ENCODE results near the gene CFAP57. TPM values are rescaled to one million over a fixed set of nuclear protein-coding genes. Genes with fewer than 3 reads are reported as not detected.

Gene CFAP57
- total and polyA plus RNA-seq, 2 of the 4 experiments (the other 2 are of a cell fraction) = 0.29 to 0.36 TPM

GRCh38 chr1:43232074-43232473, 59.9 kb downstream of the CFAP57 start (continued):
- TF ChIP-seq CEBPB (IDR thresholded peaks at IDR 0.05; ENCODE audit: low read depth, low read length) = no peak
- no peak for TF ChIP-seq POLR2A (IDR thresholded peaks at IDR 0.05; ENCODE audit: low read depth, low read length)
- TF ChIP-seq CHD1 (IDR thresholded peaks at IDR 0.05; ENCODE audit: low read depth, low read length) = no peak
- TF ChIP-seq RAD21 (IDR thresholded peaks at IDR 0.05; ENCODE audit: low read length) = no peak
- no peak for TF ChIP-seq MAZ (IDR thresholded peaks at IDR 0.05; ENCODE audit: borderline replicate concordance, low read depth, low read length)
- peak; percentile 94 for TF ChIP-seq USF2 (IDR thresholded peaks at IDR 0.05; ENCODE audit: low read depth, low read length)

- no peaks in the 10 kb centered on the region for H3K27me3 ChIP-seq (ENCODE audit: control insufficient read depth, insufficient read depth, low read length)
- 0 out of 4 replicates have a peak, but pooled peaks cover 0 to 5% of the 10 kb centered on the region in 2 experiments for H3K79me1 ChIP-seq (ENCODE audit: low read depth in 1 of 2, low read length in 2 of 2)
- H2BK120ac ChIP-seq (ENCODE audit: low read depth, low read length) = peak overlapping the region; percentile 96
- ChIA-PET CTCF (no interaction called here), POLR2A (ENCODE audit: unreplicated experiment) (interaction anchor here (0.6 to 1.0 kb wide), 2 partner anchors 8 to 26 kb away, joined by 3 read pairs; no protein-coding TSS in a partner anchor)
- dilution Hi-C loops (cut with HindIII; ENCODE audit: low sequenced_read_pairs, unreplicated experiment) (no loop called here), intact Hi-C loops (cut with micrococcal nuclease) (no loop called here), in situ Hi-C loops (cut with MboI; ENCODE audit: low sequenced_read_pairs) (loop anchor here (10.0 kb wide), 1 partner anchor 122 kb away; the partner anchor contains the start of gene CDC20)
- TF ChIP-seq CHD1 (IDR thresholded peaks at IDR 0.05; ENCODE audit: low read depth, low read length) (no peak), MAZ (IDR thresholded peaks at IDR 0.05; ENCODE audit: borderline replicate concordance, low read depth, low read length) (no peak), BHLHE40 (IDR thresholded peaks at IDR 0.05; ENCODE audit: low read depth, low read length) (no peak), CTCF (conservative IDR thresholded peaks at IDR 0.05; ENCODE audit: low read depth, low read length) (no peak), NFE2L2 (IDR thresholded peaks at IDR 0.05; ENCODE audit: low read depth, low read length) (no peak), MXI1 (IDR thresholded peaks at IDR 0.05; ENCODE audit: borderline replicate concordance, low read depth, low read length) (no peak)
- peak overlapping the region; percentile 76 for H2AFZ ChIP-seq (replicated peaks; ENCODE audit: low read length, poor library complexity)
- H4K91ac ChIP-seq (ENCODE audit: insufficient read depth, low read depth, low read length) = peak overlapping the region; percentile 94
- peak overlapping the region; percentile 95 for H2BK15ac ChIP-seq (ENCODE audit: low read depth, low read length)
- no peaks in the 10 kb centered on the region for H3K9me3 ChIP-seq (ENCODE audit: control insufficient read depth, insufficient read depth, low read length)
- H2AK5ac ChIP-seq (ENCODE audit: low read depth, low read length) = peak overlapping the region; percentile 89
- H2BK5ac ChIP-seq (ENCODE audit: low read depth, low read length, poor library complexity, severe bottlenecking) = peak overlapping the region; percentile 82
- DNase-seq (no peak), ATAC-seq (ENCODE audit: low read depth) (peak; percentile 13)
- H2BK20ac ChIP-seq (ENCODE audit: low read depth, low read length) = peak overlapping the region; percentile 99
- H3K56ac ChIP-seq (ENCODE audit: extremely low read depth, insufficient read depth, low read length) = peak overlapping the region; percentile 51; the same call in 1 of the 2 replicates
- peak overlapping the region; percentile 47 for H3K9ac ChIP-seq (ENCODE audit: low read depth, low read length)
- BruUV-seq (replicated peaks) = TSS peak; percentile 61
- peak overlapping the region; percentile 90 for H3K27ac ChIP-seq (ENCODE audit: insufficient read depth, low read length)
- H3K4ac ChIP-seq (ENCODE audit: low read depth, low read length) = peak overlapping the region; percentile 90
- peaks cover 28% of the 10 kb centered on the region for H3K4me1 ChIP-seq (ENCODE audit: control insufficient read depth, insufficient read depth, low read length)
- H3K18ac ChIP-seq (ENCODE audit: low read depth, low read length) = peak overlapping the region; percentile 91
- H3K14ac ChIP-seq (replicated peaks; ENCODE audit: low read depth, low read length) = peak overlapping the region; percentile 92
- peak overlapping the region; percentile 94 for H4K5ac ChIP-seq (ENCODE audit: low read depth, low read length)
- peak overlapping the region; percentile 72 for H3K23ac ChIP-seq (ENCODE audit: low read depth, low read length)
- H4K20me1 ChIP-seq (ENCODE audit: insufficient read depth, low read length) = no peaks in the 10 kb centered on the region
- H4K8ac ChIP-seq (ENCODE audit: low read depth in 2 of 2, low read length in 2 of 2) = peak overlapping the region; percentile 53 to 94; a peak in 3 of 4 replicates
- H3K9me1 ChIP-seq (ENCODE audit: insufficient read depth, low read length) = peaks cover 7% of the 10 kb centered on the region
- H3K4me2 ChIP-seq (ENCODE audit: low read depth, low read length) = peak overlapping the region; percentile 51
- H2AK9ac ChIP-seq (replicated peaks; ENCODE audit: low read depth, low read length, poor library complexity) = peak overlapping the region; percentile 88
- H3K36me3 ChIP-seq (ENCODE audit: control insufficient read depth, insufficient read depth, low read length) = no peaks in the 10 kb centered on the region
- WGBS, 2 experiments (ENCODE audit: extremely low coverage in 2 of 2, insufficient read length in 1 of 2) = no CpG with 5 or more reads among the region's 4 CpGs
- H3K4me3 ChIP-seq (ENCODE audit: insufficient read depth, low read depth, low read length) = no peak overlapping the region
Measured at GRCh38 chr1:43232482-43232881, 60.4 kb downstream of the CFAP57 start.

Measured in IMR-90 (cell line).